OCI-M1 (cell line): ENCODE data around the gene PDZRN4.
"Not testable (repeated sequence)": the region's sequence is repeated elsewhere in the genome, so short reads cannot be mapped to it uniquely, and the experiment has no call there.

Experiments used
- DNase-seq: peaks from one replicate; lab custom pipeline; 2025; lab: John Stamatoyannopoulos, UW

PDZRN4 gene

GRCh38 chr12:41188058-41188840 is at the start of gene PDZRN4:
PDZRN4 (plus strand) TSS chr12:41188320.
- no peak for DNase-seq

GRCh38 chr12:41140117-41140516 is 48.0 kb upstream of the PDZRN4 start:
- DNase-seq, result no peak

- DNase-seq, result no peak
These were observed 47.0 kb upstream of the PDZRN4 start for GRCh38 chr12:41141104-41141503.

GRCh38 chr12:41142376-41142775 is 45.7 kb upstream of the PDZRN4 start:
- DNase-seq, result no peak

- DNase-seq, result no peak
These were observed 36.3 kb upstream of the PDZRN4 start for GRCh38 chr12:41151793-41152192.

- DNase-seq, result no peak
These were observed 25.7 kb upstream of the PDZRN4 start for GRCh38 chr12:41162461-41162860.

GRCh38 chr12:41167701-41168100 is 20.4 kb upstream of the PDZRN4 start:
- DNase-seq, result no peak

GRCh38 chr12:41174602-41175001 is 13.5 kb upstream of the PDZRN4 start:
- no peak for DNase-seq

GRCh38 chr12:41179507-41179906 is 8.6 kb upstream of the PDZRN4 start:
- not testable (repeated sequence) for DNase-seq

- DNase-seq, result no peak
These were observed 3.3 kb upstream of the PDZRN4 start for GRCh38 chr12:41184864-41185263.

- no peak for DNase-seq
These were observed 2.1 kb upstream of the PDZRN4 start for GRCh38 chr12:41186026-41186425.

- no peak for DNase-seq
These were observed 798 bp downstream of the PDZRN4 start for GRCh38 chr12:41188841-41189394.

- DNase-seq, result no peak
These were observed 1.5 kb downstream of the PDZRN4 start for GRCh38 chr12:41189395-41190251.

GRCh38 chr12:41190338-41190737 is 2.2 kb downstream of the PDZRN4 start:
- DNase-seq, result peak; percentile 57

- not testable (repeated sequence) for DNase-seq
These were observed 3.4 kb downstream of the PDZRN4 start for GRCh38 chr12:41191549-41191948.

GRCh38 chr12:41193311-41193710 is 5.2 kb downstream of the PDZRN4 start:
- DNase-seq, result no peak

- DNase-seq, result no peak
These were observed 13.9 kb downstream of the PDZRN4 start for GRCh38 chr12:41202051-41202450.

GRCh38 chr12:41205070-41205709 is 17.1 kb downstream of the PDZRN4 start:
- peak; percentile 79 for DNase-seq

GRCh38 chr12:41206298-41206697 is 18.2 kb downstream of the PDZRN4 start:
- no peak for DNase-seq

GRCh38 chr12:41211448-41211847 is 23.3 kb downstream of the PDZRN4 start:
- DNase-seq, result no peak

GRCh38 chr12:41212625-41213024 is 24.5 kb downstream of the PDZRN4 start:
- peak; percentile 13 for DNase-seq

- DNase-seq, result no peak
These were observed 25.0 kb downstream of the PDZRN4 start for GRCh38 chr12:41213107-41213506.
